ENCODE data around the gene HIPK2.

The HIPK2 gene

GRCh38 chr7:139682136-139683013 is 95.4 kb downstream of the HIPK2 start:
- Histone ChIP-seq H3K27me3 (replicated peaks in 2 of 5; ENCODE audit: control insufficient read depth in 4 of 5, insufficient read depth in 5 of 5, low read length in 4 of 5) (no peaks in the 10 kb centered on the region), H3K4me1 (ENCODE audit: control extremely low read depth in 1 of 4, control insufficient read depth in 4 of 4, insufficient read depth in 4 of 4, low read length in 3 of 4) (peaks cover 3 to 44% (median 37%) of the 10 kb centered on the region in 4 experiments), H3K36me3 (ENCODE audit: control insufficient read depth in 4 of 4, insufficient read depth in 4 of 4, low read length in 3 of 4) (peaks cover 0 to 16% (median 2%) of the 10 kb centered on the region in 4 experiments), H3K4me3 (ENCODE audit: control insufficient read depth in 1 of 7, extremely low read depth in 1 of 7, insufficient read depth in 4 of 7, low read depth in 2 of 7, low read length in 6 of 7) (no peak overlapping the region), H3K9me3 (ENCODE audit: control extremely low read depth in 1 of 5, control insufficient read depth in 4 of 5, insufficient read depth in 2 of 5, low read depth in 1 of 5, low read length in 4 of 5) (peaks cover 1 to 20% (median 8%) of the 10 kb centered on the region in 5 experiments), H3K27ac (ENCODE audit: insufficient read depth in 1 of 2, low read depth in 1 of 2, low read length in 2 of 2, poor library complexity in 1 of 2, severe bottlenecking in 2 of 2) (no peak overlapping the region)
- WGBS (ENCODE audit: insufficient coverage), result 97% methylated on average over 9 of the region's 9 CpGs
- ChIA-PET POLR2A (no interaction called here), CTCF (interaction anchor here (1.3 to 1.8 kb wide), 2 partner anchors 26 to 63 kb away, joined by 4 read pairs; no protein-coding TSS in a partner anchor)
- peak in 2 of 3 donors; percentile 31 to 38 for DNase-seq

- 98% methylated on average over 4 of the region's 4 CpGs for WGBS (ENCODE audit: insufficient coverage)
- CTCF ChIA-PET, result interaction anchor here (1.3 kb wide), 1 partner anchor 26 kb away, joined by 4 read pairs; no protein-coding TSS in a partner anchor
- POLR2A ChIA-PET, result no interaction called here
- no peak overlapping the region for H3K4me3 ChIP-seq (ENCODE audit: control insufficient read depth in 1 of 7, extremely low read depth in 1 of 7, insufficient read depth in 4 of 7, low read depth in 2 of 7, low read length in 6 of 7)
- no peak for DNase-seq
- H3K36me3 ChIP-seq (ENCODE audit: control insufficient read depth in 4 of 4, insufficient read depth in 4 of 4, low read length in 3 of 4), result peaks cover 0 to 15% (median under 1%) of the 10 kb centered on the region in 4 experiments
- no peaks in the 10 kb centered on the region for H3K27me3 ChIP-seq (replicated peaks in 2 of 5; ENCODE audit: control insufficient read depth in 4 of 5, insufficient read depth in 5 of 5, low read length in 4 of 5)
- peaks cover 1 to 19% (median 8%) of the 10 kb centered on the region in 5 experiments for H3K9me3 ChIP-seq (ENCODE audit: control extremely low read depth in 1 of 5, control insufficient read depth in 4 of 5, insufficient read depth in 2 of 5, low read depth in 1 of 5, low read length in 4 of 5)
- no peak overlapping the region for H3K27ac ChIP-seq (ENCODE audit: insufficient read depth in 1 of 2, low read depth in 1 of 2, low read length in 2 of 2, poor library complexity in 1 of 2, severe bottlenecking in 2 of 2)
- H3K4me1 ChIP-seq (ENCODE audit: control extremely low read depth in 1 of 4, control insufficient read depth in 4 of 4, insufficient read depth in 4 of 4, low read length in 3 of 4), result peaks cover 3 to 44% (median 37%) of the 10 kb centered on the region in 4 experiments
These were observed 96.0 kb downstream of the HIPK2 start for GRCh38 chr7:139681812-139682135.

- DNase-seq, result no peak
- CTCF ChIA-PET, result interaction anchor here (0.7 to 1.3 kb wide), 3 partner anchors 14 to 62 kb away, joined by 3 to 4 read pairs (median 3); no protein-coding TSS in a partner anchor
- POLR2A ChIA-PET, result interaction anchor here (0.6 kb wide), 1 partner anchor 149 kb away, joined by 3 read pairs; no protein-coding TSS in a partner anchor
- H3K27ac ChIP-seq (ENCODE audit: insufficient read depth in 1 of 2, low read depth in 1 of 2, low read length in 2 of 2, poor library complexity in 1 of 2, severe bottlenecking in 2 of 2), result peak overlapping the region in 1 of 2 experiments; percentile 76
- WGBS (ENCODE audit: insufficient coverage), result 96% methylated on average over 4 of the region's 6 CpGs
- H3K4me3 ChIP-seq (ENCODE audit: control insufficient read depth in 1 of 7, extremely low read depth in 1 of 7, insufficient read depth in 4 of 7, low read depth in 2 of 7, low read length in 6 of 7), result no peak overlapping the region
- H3K4me1 ChIP-seq (ENCODE audit: control extremely low read depth in 1 of 4, control insufficient read depth in 4 of 4, insufficient read depth in 4 of 4, low read length in 3 of 4), result peaks cover 3 to 44% (median 37%) of the 10 kb centered on the region in 4 experiments
- peaks cover 1 to 15% (median 8%) of the 10 kb centered on the region in 5 experiments for H3K9me3 ChIP-seq (ENCODE audit: control extremely low read depth in 1 of 5, control insufficient read depth in 4 of 5, insufficient read depth in 2 of 5, low read depth in 1 of 5, low read length in 4 of 5)
- peaks cover 0 to 12% (median 0%) of the 10 kb centered on the region in 4 experiments for H3K36me3 ChIP-seq (ENCODE audit: control insufficient read depth in 4 of 4, insufficient read depth in 4 of 4, low read length in 3 of 4)
- no peaks in the 10 kb centered on the region for H3K27me3 ChIP-seq (replicated peaks in 2 of 5; ENCODE audit: control insufficient read depth in 4 of 5, insufficient read depth in 5 of 5, low read length in 4 of 5)
These were observed 96.4 kb downstream of the HIPK2 start for GRCh38 chr7:139681463-139681755.

DNA sequence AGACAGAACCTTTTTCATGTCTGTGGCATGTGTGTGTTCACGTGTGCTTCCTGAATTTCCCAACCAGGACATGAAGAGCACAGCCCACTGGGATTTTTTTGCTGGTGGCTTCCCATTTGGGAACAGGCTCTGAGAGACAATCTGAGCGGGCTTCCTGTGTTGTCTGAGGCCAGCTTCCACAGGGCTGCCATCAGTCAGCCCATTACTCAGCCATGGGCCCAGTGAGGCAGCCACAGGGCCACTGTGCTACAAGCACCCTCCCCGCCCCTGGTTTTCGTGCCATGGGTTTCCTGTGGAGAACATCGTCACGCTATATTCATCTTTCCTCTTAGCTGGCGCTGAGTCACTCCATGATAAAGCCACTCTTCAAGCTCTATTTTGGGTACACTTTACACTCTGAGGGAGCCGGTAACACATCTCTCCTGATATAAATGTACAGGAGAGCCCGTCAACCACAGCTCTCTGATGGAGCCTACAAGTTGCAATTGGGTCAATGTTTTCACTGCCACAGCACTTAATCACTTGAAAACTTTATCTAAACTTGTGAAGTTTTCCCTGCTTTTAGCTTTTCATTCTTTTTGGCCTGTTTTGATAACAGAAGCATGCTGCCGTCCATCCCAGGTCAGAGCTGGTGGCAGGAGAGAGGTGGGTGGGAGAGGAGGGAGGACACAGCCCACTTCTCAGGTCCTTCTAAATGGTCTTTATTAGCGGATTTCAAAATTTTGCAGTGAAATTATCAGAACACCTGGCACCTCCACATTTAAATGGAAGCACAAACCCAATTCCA is 96.9 kb downstream of the HIPK2 start:
- POLR2A ChIA-PET, result interaction anchor here (0.6 kb wide), 1 partner anchor 149 kb away, joined by 3 read pairs; no protein-coding TSS in a partner anchor
- Histone ChIP-seq H3K36me3 (ENCODE audit: control insufficient read depth in 4 of 4, insufficient read depth in 4 of 4, low read length in 3 of 4) (peaks cover 0 to 9% (median 0%) of the 10 kb centered on the region in 4 experiments), H3K27ac (ENCODE audit: insufficient read depth in 1 of 2, low read depth in 1 of 2, low read length in 2 of 2, poor library complexity in 1 of 2, severe bottlenecking in 2 of 2) (peak overlapping the region; percentile 51 to 76), H3K4me1 (ENCODE audit: control extremely low read depth in 1 of 4, control insufficient read depth in 4 of 4, insufficient read depth in 4 of 4, low read length in 3 of 4) (peaks cover 3 to 44% (median 37%) of the 10 kb centered on the region in 4 experiments), H3K27me3 (replicated peaks in 2 of 5; ENCODE audit: control insufficient read depth in 4 of 5, insufficient read depth in 5 of 5, low read length in 4 of 5) (no peaks in the 10 kb centered on the region), H3K4me3 (ENCODE audit: control insufficient read depth in 1 of 7, extremely low read depth in 1 of 7, insufficient read depth in 4 of 7, low read depth in 2 of 7, low read length in 6 of 7) (peak overlapping the region in 3 of 7 experiments; percentile 8 to 23 (median 12)), H3K9me3 (ENCODE audit: control extremely low read depth in 1 of 5, control insufficient read depth in 4 of 5, insufficient read depth in 2 of 5, low read depth in 1 of 5, low read length in 4 of 5) (peaks cover 0 to 10% (median 6%) of the 10 kb centered on the region in 5 experiments)
- WGBS (ENCODE audit: insufficient coverage), result 27% methylated on average over 8 of the region's 11 CpGs
- peak; percentile 85 to 90 (median 90) for DNase-seq
- CTCF ChIA-PET, result interaction anchor here (0.7 to 1.3 kb wide), 4 partner anchors 13 to 62 kb away, joined by 3 to 5 read pairs (median 4); no protein-coding TSS in a partner anchor

DNA sequence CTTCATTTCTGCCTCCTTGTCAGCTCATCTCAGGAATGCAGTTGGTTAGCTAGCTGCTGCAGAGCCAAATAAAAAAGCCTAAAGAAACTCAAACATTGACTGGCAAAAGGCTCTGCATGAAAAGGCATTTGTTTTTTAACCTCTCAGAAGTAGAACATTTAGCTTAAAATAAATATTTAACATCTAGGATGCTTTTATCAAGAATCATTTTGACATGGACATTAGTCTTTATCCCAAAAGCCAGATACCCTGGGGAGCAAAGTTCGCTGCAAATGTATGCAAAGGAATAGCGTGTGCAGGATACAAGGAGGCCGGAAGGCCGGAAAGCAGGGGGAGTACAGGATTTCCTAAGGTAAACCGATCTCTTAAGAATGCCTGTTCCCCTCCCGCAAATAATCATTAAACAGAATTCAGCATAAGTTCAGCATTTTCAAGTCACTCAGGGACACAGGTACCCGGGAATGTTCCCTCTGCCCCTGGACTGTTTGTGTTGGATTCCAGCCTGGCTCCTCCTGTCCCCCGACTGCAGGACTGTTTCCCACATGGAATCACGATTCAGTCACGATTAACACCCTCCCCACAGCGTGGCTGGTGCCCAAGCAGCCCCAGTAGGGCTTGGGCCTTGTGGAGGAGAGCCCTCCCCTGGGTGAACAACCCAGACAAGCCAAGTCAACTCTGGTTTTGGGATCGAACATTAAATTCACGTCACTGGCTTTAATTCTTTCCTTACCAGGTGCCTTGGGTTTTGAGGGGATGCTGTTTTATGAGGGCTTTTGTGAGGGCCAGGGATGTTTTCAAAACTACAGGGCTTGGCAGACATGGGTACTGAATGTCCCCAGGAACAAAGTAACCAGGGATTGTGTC is 97.8 kb downstream of the HIPK2 start:
- Histone ChIP-seq H3K9me3 (ENCODE audit: control extremely low read depth in 1 of 5, control insufficient read depth in 4 of 5, insufficient read depth in 2 of 5, low read depth in 1 of 5, low read length in 4 of 5) (peaks cover 0 to under 1% (median 0%) of the 10 kb centered on the region in 5 experiments), H3K27me3 (replicated peaks in 2 of 5; ENCODE audit: control insufficient read depth in 4 of 5, insufficient read depth in 5 of 5, low read length in 4 of 5) (no peaks in the 10 kb centered on the region), H3K27ac (ENCODE audit: insufficient read depth in 1 of 2, low read depth in 1 of 2, low read length in 2 of 2, poor library complexity in 1 of 2, severe bottlenecking in 2 of 2) (no peak overlapping the region), H3K4me3 (ENCODE audit: control insufficient read depth in 1 of 7, extremely low read depth in 1 of 7, insufficient read depth in 4 of 7, low read depth in 2 of 7, low read length in 6 of 7) (no peak overlapping the region), H3K4me1 (ENCODE audit: control extremely low read depth in 1 of 4, control insufficient read depth in 4 of 4, insufficient read depth in 4 of 4, low read length in 3 of 4) (peaks cover 3 to 47% (median 40%) of the 10 kb centered on the region in 4 experiments), H3K36me3 (ENCODE audit: control insufficient read depth in 4 of 4, insufficient read depth in 4 of 4, low read length in 3 of 4) (peaks cover 0 to 4% (median 1%) of the 10 kb centered on the region in 4 experiments)
- ChIA-PET CTCF (interaction anchor here (1.0 to 1.3 kb wide), 2 partner anchors 34 to 61 kb away, joined by 3 to 5 read pairs; no protein-coding TSS in a partner anchor), POLR2A (no interaction called here)
- no peak for DNase-seq
- WGBS (ENCODE audit: insufficient coverage), result 79% methylated on average over 8 of the region's 13 CpGs

- Histone ChIP-seq H3K27ac (ENCODE audit: insufficient read depth in 1 of 2, low read depth in 1 of 2, low read length in 2 of 2, poor library complexity in 1 of 2, severe bottlenecking in 2 of 2) (no peak overlapping the region), H3K27me3 (replicated peaks in 2 of 5; ENCODE audit: control insufficient read depth in 4 of 5, insufficient read depth in 5 of 5, low read length in 4 of 5) (no peaks in the 10 kb centered on the region), H3K36me3 (ENCODE audit: control insufficient read depth in 4 of 4, insufficient read depth in 4 of 4, low read length in 3 of 4) (peaks cover 0 to 4% (median under 1%) of the 10 kb centered on the region in 4 experiments), H3K4me3 (ENCODE audit: control insufficient read depth in 1 of 7, extremely low read depth in 1 of 7, insufficient read depth in 4 of 7, low read depth in 2 of 7, low read length in 6 of 7) (no peak overlapping the region), H3K4me1 (ENCODE audit: control extremely low read depth in 1 of 4, control insufficient read depth in 4 of 4, insufficient read depth in 4 of 4, low read length in 3 of 4) (peaks cover 3 to 21% (median 21%) of the 10 kb centered on the region in 4 experiments), H3K9me3 (ENCODE audit: control extremely low read depth in 1 of 5, control insufficient read depth in 4 of 5, insufficient read depth in 2 of 5, low read depth in 1 of 5, low read length in 4 of 5) (no peaks in the 10 kb centered on the region)
- WGBS (ENCODE audit: insufficient coverage), result 100% methylated on average over 1 of the region's 2 CpGs
- DNase-seq, result no peak
- ChIA-PET POLR2A (no interaction called here), CTCF (interaction anchor here (1.0 kb wide), 2 partner anchors 11 to 29 kb away, joined by 3 to 4 read pairs; no protein-coding TSS in a partner anchor)
These were observed 101.4 kb downstream of the HIPK2 start for GRCh38 chr7:139676390-139676789.
